ENCODE results near the gene ROPN1L.

GRCh38 chr5:10457682-10458574 is 16.2 kb downstream of the ROPN1L start:
- no peak for TF ChIP-seq CTCF (IDR thresholded peaks at IDR 0.05)
- no peak for TF ChIP-seq POLR2A (IDR thresholded peaks at IDR 0.05)
